ENCODE measurements around the gene RPS6KL1.

DNA sequence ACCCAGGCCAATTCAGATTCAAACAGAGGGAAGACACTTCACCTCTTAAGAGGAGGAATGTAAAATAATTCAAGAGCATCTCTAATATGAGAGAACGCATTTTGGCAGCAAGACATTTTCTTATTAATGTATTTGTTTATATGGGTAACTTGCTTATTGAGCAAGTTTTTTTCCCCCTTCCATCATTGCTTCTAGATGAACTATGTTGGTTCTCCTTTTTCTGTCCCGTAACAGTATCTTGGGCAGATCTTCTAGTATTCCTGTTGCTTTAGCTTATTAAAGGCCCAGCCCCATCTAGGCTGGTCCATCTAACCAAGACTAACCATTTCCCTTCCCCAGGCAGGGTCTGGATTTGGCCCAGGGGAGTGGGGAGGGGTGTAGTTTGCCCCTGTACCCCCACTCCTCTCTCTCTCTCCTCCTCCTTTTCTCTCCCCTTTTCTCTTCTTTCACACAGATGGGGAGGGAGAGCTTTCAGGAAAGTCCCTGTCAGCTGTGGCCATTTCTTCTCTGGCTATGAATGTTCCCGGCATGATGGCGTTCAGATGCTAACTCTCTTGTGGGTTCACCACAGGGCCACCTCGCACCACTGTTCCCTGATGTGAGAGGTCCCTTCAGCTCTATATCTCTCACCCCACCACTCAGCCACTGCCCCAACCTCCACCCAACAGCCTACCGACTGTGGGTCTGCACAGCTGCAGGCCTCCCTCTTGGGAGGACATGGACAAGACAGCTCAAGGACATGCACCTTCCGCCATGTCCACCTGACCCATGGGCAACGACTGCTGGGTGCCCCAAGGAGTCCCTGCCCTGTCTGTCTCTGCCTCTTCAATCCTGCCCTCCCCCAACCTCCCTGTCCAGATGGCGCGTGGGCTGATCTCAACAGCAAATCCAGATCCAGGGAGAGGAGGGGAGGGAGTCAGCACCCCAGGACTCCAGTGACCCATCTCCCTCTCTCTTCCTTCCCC lies 15.8 kb upstream of the RPS6KL1 start:
- TF ChIP-seq HDGF (IDR thresholded peaks at IDR 0.05; ENCODE audit: borderline replicate concordance), result no peak
- TF ChIP-seq LEF1 (IDR thresholded peaks at IDR 0.05; ENCODE audit: borderline replicate concordance), result no peak
- TF ChIP-seq SUZ12 (IDR thresholded peaks at IDR 0.05), result no peak
- TF ChIP-seq SP1 (IDR thresholded peaks at IDR 0.05), result no peak
